Osteocyte (in vitro differentiated cells): Measurements from ENCODE around the gene JPT2. TPM values are rescaled to one million over a fixed set of nuclear protein-coding genes. Genes with fewer than 3 reads are reported as not detected.

Experiments
- DNase-seq: peaks from one replicate; pipeline ENCODE4 v3.0.0; 2021; ENCODE audit warnings: mixed read lengths; ENCODE audit not compliant: unreplicated experiment; ENCODE audit errors: extremely low spot score
- H3K27ac Mint-ChIP-seq: one replicate; pipeline ENCODE4 v1.8.0; 2021; ENCODE audit warnings: mild to moderate bottlenecking, mixed read lengths; ENCODE audit not compliant: unreplicated experiment
- H3K27me3 Mint-ChIP-seq: one replicate; pipeline ENCODE4 v1.8.0; 2021; ENCODE audit warnings: mixed read lengths; ENCODE audit not compliant: unreplicated experiment
- H3K36me3 Mint-ChIP-seq: one replicate; pipeline ENCODE4 v1.8.0; 2021; ENCODE audit warnings: mixed read lengths; ENCODE audit not compliant: unreplicated experiment
- H3K4me1 Mint-ChIP-seq: one replicate; pipeline ENCODE4 v1.8.0; 2021; ENCODE audit warnings: mixed read lengths; ENCODE audit not compliant: unreplicated experiment
- H3K4me3 Mint-ChIP-seq: one replicate; pipeline ENCODE4 v1.8.0; 2021; ENCODE audit warnings: mild to moderate bottlenecking, moderate library complexity, mixed read lengths; ENCODE audit not compliant: unreplicated experiment
- H3K9me3 Mint-ChIP-seq: one replicate; pipeline ENCODE4 v1.8.0; 2021; ENCODE audit warnings: mixed read lengths; ENCODE audit not compliant: unreplicated experiment
- CTCF ChIP-seq: fragments of 200-600 bp; sonication (generic); IDR thresholded peaks from 2 replicates; pipeline ENCODE4 v1.5.0; 2021; ENCODE audit warnings: antibody characterized with exemption, mild to moderate bottlenecking, moderate library complexity
- total RNA-seq: library from RNA; stranded (reverse); gene quantifications from 2 replicates; pipeline ENCODE4 v1.2.1, GENCODE V29; 2021

The JPT2 gene
- total RNA-seq, 1 donor from 2014 or later, result 53.6 TPM

- H3K4me1 Mint-ChIP-seq, result peaks cover 28% of the 10 kb centered on the region
- peaks cover 15% of the 10 kb centered on the region for H3K36me3 Mint-ChIP-seq
- H3K4me3 Mint-ChIP-seq, result no peak overlapping the region
These were observed 46.4 kb downstream of the JPT2 start for GRCh38 chr16:1724491-1724890.

GRCh38 chr16:1726661-1727502 is 48.8 kb downstream of the JPT2 start:
- Mint-ChIP-seq H3K4me1 (peaks cover 17% of the 10 kb centered on the region), H3K27ac (no peak overlapping the region), H3K36me3 (peaks cover 20% of the 10 kb centered on the region), H3K27me3 (no peaks in the 10 kb centered on the region), H3K9me3 (no peaks in the 10 kb centered on the region), H3K4me3 (no peak overlapping the region)
- DNase-seq, result no peak
- TF ChIP-seq CTCF, result no peak

More at GRCh38 chr16:1724491-1724890, 46.4 kb downstream of the JPT2 start:
- no peak for TF ChIP-seq CTCF
- no peak for DNase-seq
- Mint-ChIP-seq H3K27ac (no peak overlapping the region), H3K27me3 (no peaks in the 10 kb centered on the region), H3K9me3 (no peaks in the 10 kb centered on the region)

- H3K4me1 Mint-ChIP-seq, result peaks cover 11% of the 10 kb centered on the region
- no peaks in the 10 kb centered on the region for H3K9me3 Mint-ChIP-seq
- no peak overlapping the region for H3K27ac Mint-ChIP-seq
- TF ChIP-seq CTCF, result no peak
- no peak for DNase-seq
- peaks cover 25% of the 10 kb centered on the region for H3K36me3 Mint-ChIP-seq
- H3K4me3 Mint-ChIP-seq, result no peak overlapping the region
- no peaks in the 10 kb centered on the region for H3K27me3 Mint-ChIP-seq
These were observed 49.9 kb downstream of the JPT2 start for GRCh38 chr16:1727651-1728624.

- no peak for TF ChIP-seq CTCF
- H3K36me3 Mint-ChIP-seq, result peaks cover 25% of the 10 kb centered on the region
- H3K27ac Mint-ChIP-seq, result no peak overlapping the region
- H3K4me3 Mint-ChIP-seq, result no peak overlapping the region
- DNase-seq, result no peak
- no peaks in the 10 kb centered on the region for H3K9me3 Mint-ChIP-seq
- H3K4me1 Mint-ChIP-seq, result peaks cover 3% of the 10 kb centered on the region
- H3K27me3 Mint-ChIP-seq, result no peaks in the 10 kb centered on the region
These were observed 50.9 kb downstream of the JPT2 start for GRCh38 chr16:1729026-1729425.

- no peaks in the 10 kb centered on the region for H3K27me3 Mint-ChIP-seq
- no peak for TF ChIP-seq CTCF
- no peak overlapping the region for H3K4me3 Mint-ChIP-seq
- H3K27ac Mint-ChIP-seq, result no peak overlapping the region
- DNase-seq, result no peak
- H3K36me3 Mint-ChIP-seq, result peaks cover 25% of the 10 kb centered on the region
- H3K9me3 Mint-ChIP-seq, result no peaks in the 10 kb centered on the region
- peaks cover 3% of the 10 kb centered on the region for H3K4me1 Mint-ChIP-seq
These were observed 51.4 kb downstream of the JPT2 start for GRCh38 chr16:1729445-1729844.
